Measurements from ENCODE around the gene CAMTA1.

Gene CAMTA1

GRCh38 chr1:7094509-7094908 is 309.3 kb downstream of the CAMTA1 start (continued):
- TF ChIP-seq POU6F1 (CRISPR knock-in tag; IDR thresholded peaks at IDR 0.05; ENCODE audit: borderline replicate concordance, low read depth) (no peak), ZFP3 (CRISPR knock-in tag; IDR thresholded peaks at IDR 0.05) (no peak), ZNF565 (CRISPR knock-in tag; conservative IDR thresholded peaks at IDR 0.05; ENCODE audit: low read depth) (no peak), TCF4 (CRISPR knock-in tag; IDR thresholded peaks at IDR 0.05; ENCODE audit: borderline replicate concordance) (no peak), CSDC2 (CRISPR knock-in tag; IDR thresholded peaks at IDR 0.05) (no peak)

GRCh38 chr1:7095343-7095964 is 310.2 kb downstream of the CAMTA1 start:
- TF ChIP-seq POU6F1 (CRISPR knock-in tag; IDR thresholded peaks at IDR 0.05; ENCODE audit: borderline replicate concordance, low read depth) (no peak), ZNF8 (CRISPR knock-in tag; IDR thresholded peaks at IDR 0.05) (no peak), PPARA (CRISPR knock-in tag; IDR thresholded peaks at IDR 0.05; ENCODE audit: borderline replicate concordance) (no peak), BACH2 (CRISPR knock-in tag; IDR thresholded peaks at IDR 0.05; ENCODE audit: borderline replicate concordance) (no peak), CSRNP3 (CRISPR knock-in tag; IDR thresholded peaks at IDR 0.05) (no peak), ESRRG (CRISPR knock-in tag; IDR thresholded peaks at IDR 0.05) (no peak), ARNTL (CRISPR knock-in tag; IDR thresholded peaks at IDR 0.05; ENCODE audit: borderline replicate concordance, low read depth) (no peak), ZC3H10 (CRISPR knock-in tag; IDR thresholded peaks at IDR 0.05) (no peak), ISL1 (CRISPR knock-in tag; IDR thresholded peaks at IDR 0.05) (no peak), CSDC2 (CRISPR knock-in tag; IDR thresholded peaks at IDR 0.05) (no peak), TCF4 (CRISPR knock-in tag; IDR thresholded peaks at IDR 0.05; ENCODE audit: borderline replicate concordance) (no peak), OSR1 (CRISPR knock-in tag; IDR thresholded peaks at IDR 0.05) (no peak), TSHZ2 (CRISPR knock-in tag; IDR thresholded peaks at IDR 0.05) (no peak), ZNF70 (CRISPR knock-in tag; IDR thresholded peaks at IDR 0.05) (no peak)
- no peak for ATAC-seq

- no peak for ATAC-seq
- no peak for TF ChIP-seq CSDC2 (CRISPR knock-in tag; IDR thresholded peaks at IDR 0.05)
- TF ChIP-seq PPARA (CRISPR knock-in tag; IDR thresholded peaks at IDR 0.05; ENCODE audit: borderline replicate concordance), result no peak
- no peak for TF ChIP-seq BACH2 (CRISPR knock-in tag; IDR thresholded peaks at IDR 0.05; ENCODE audit: borderline replicate concordance)
- no peak for TF ChIP-seq PATZ1 (CRISPR knock-in tag; IDR thresholded peaks at IDR 0.05; ENCODE audit: borderline replicate concordance)
- no peak for TF ChIP-seq ARNTL (CRISPR knock-in tag; IDR thresholded peaks at IDR 0.05; ENCODE audit: borderline replicate concordance, low read depth)
- no peak for TF ChIP-seq ZNF70 (CRISPR knock-in tag; IDR thresholded peaks at IDR 0.05)
- TF ChIP-seq POU6F1 (CRISPR knock-in tag; IDR thresholded peaks at IDR 0.05; ENCODE audit: borderline replicate concordance, low read depth), result no peak
- no peak for TF ChIP-seq SNAI2 (CRISPR knock-in tag; IDR thresholded peaks at IDR 0.05)
- no peak for TF ChIP-seq ESRRG (CRISPR knock-in tag; IDR thresholded peaks at IDR 0.05)
- TF ChIP-seq ZC3H10 (CRISPR knock-in tag; IDR thresholded peaks at IDR 0.05), result no peak
- TF ChIP-seq OSR1 (CRISPR knock-in tag; IDR thresholded peaks at IDR 0.05), result no peak
- TF ChIP-seq TSHZ2 (CRISPR knock-in tag; IDR thresholded peaks at IDR 0.05), result no peak
- no peak for TF ChIP-seq GLIS3 (CRISPR knock-in tag; IDR thresholded peaks at IDR 0.05)
Measured at GRCh38 chr1:7097938-7098592, 312.8 kb downstream of the CAMTA1 start.
